HepG2 (cell line): ENCODE data around the gene URB1. TPM values are rescaled to one million over a fixed set of nuclear protein-coding genes. Genes with fewer than 3 reads are reported as not detected.
A peak's percentile ranks its signal among the peaks of the same experiment; 100 is the strongest.

Experiments used
- ATF4 ChIP-seq, 2 experiments: fragments of 450-650 bp in 1 of 2; sonication (generic) in 1 of 2; formaldehyde crosslinking; IDR thresholded peaks; 2 replicates each; pipeline versions ENCODE4 v1.5.0 to v1.8.0; 2020 to 2022; ENCODE audit warnings: mild to moderate bottlenecking in 1 of 2, missing genetic modification reagents in 1 of 2
- CEBPG ChIP-seq: IDR thresholded peaks from 2 replicates; pipeline ENCODE4 v1.6.1; 2016
- CREB3 ChIP-seq: sonication (generic); formaldehyde crosslinking; IDR thresholded peaks from 2 replicates; pipeline ENCODE4 v1.5.0; 2020; ENCODE audit warnings: missing genetic modification reagents
- DR1 ChIP-seq: sonication (generic); formaldehyde crosslinking; IDR thresholded peaks from 2 replicates; pipeline ENCODE4 v1.8.0; 2021; ENCODE audit warnings: mild to moderate bottlenecking, missing genetic modification reagents, inconsistent platforms
- E2F1 ChIP-seq: sonication (generic); formaldehyde crosslinking; IDR thresholded peaks from 2 replicates; pipeline ENCODE4 v1.5.0; 2020; ENCODE audit warnings: missing genetic modification reagents
- MED1 ChIP-seq: sonication (generic); formaldehyde crosslinking; IDR thresholded peaks from 2 replicates; pipeline ENCODE4 v1.4.0; 2020; ENCODE audit warnings: missing genetic modification reagents
- RARA ChIP-seq: IDR thresholded peaks from 2 replicates; pipeline ENCODE4 v1.6.1; 2016; ENCODE audit warnings: missing genetic modification reagents, missing compliant biosample characterization
- REL ChIP-seq: sonication (generic); formaldehyde crosslinking; conservative IDR thresholded peaks from 2 replicates; pipeline ENCODE4 v1.8.0; 2022; ENCODE audit warnings: mild to moderate bottlenecking, missing genetic modification reagents, moderate library complexity
- SATB2 ChIP-seq: sonication (generic); formaldehyde crosslinking; IDR thresholded peaks from 2 replicates; pipeline ENCODE4 v1.5.0; 2020; ENCODE audit warnings: missing genetic modification reagents
- TARDBP ChIP-seq: sonication (generic); formaldehyde crosslinking; IDR thresholded peaks from 2 replicates; pipeline ENCODE4 v1.8.0; 2022; ENCODE audit warnings: mild to moderate bottlenecking, missing genetic modification reagents
- TCF7 ChIP-seq: sonication (generic); IDR thresholded peaks from 2 replicates; pipeline ENCODE4 v1.6.1; 2016; ENCODE audit warnings: antibody characterized with exemption, low read depth
- ZBED4 ChIP-seq: sonication (generic); formaldehyde crosslinking; IDR thresholded peaks from 2 replicates; pipeline ENCODE4 v1.4.0; 2020; ENCODE audit warnings: missing genetic modification reagents, borderline replicate concordance
- ZBTB4 ChIP-seq: sonication (generic); formaldehyde crosslinking; IDR thresholded peaks from 2 replicates; pipeline ENCODE4 v1.4.0; 2020; ENCODE audit warnings: missing genetic modification reagents, mild to moderate bottlenecking, borderline replicate concordance
- ZC3H13 ChIP-seq: sonication (generic); formaldehyde crosslinking; IDR thresholded peaks from 2 replicates; pipeline ENCODE4 v1.8.1; 2023; ENCODE audit warnings: mild to moderate bottlenecking, missing genetic modification reagents, moderate library complexity
- ZNF317 ChIP-seq: sonication (generic); formaldehyde crosslinking; IDR thresholded peaks from 2 replicates; pipeline ENCODE4 v1.5.0; 2020; ENCODE audit warnings: mild to moderate bottlenecking, missing genetic modification reagents
- ZNF652 ChIP-seq: IDR thresholded peaks from 2 replicates; pipeline ENCODE4 v1.6.1; 2016; ENCODE audit warnings: low read depth, borderline replicate concordance
- ZNF800 ChIP-seq: sonication (generic); formaldehyde crosslinking; IDR thresholded peaks from 2 replicates; pipeline ENCODE4 v1.4.0; 2020; ENCODE audit warnings: missing genetic modification reagents
- polyA plus RNA-seq, 8 experiments: library from polyadenylated mRNA; depleted of rRNA in 3 of 8; stranded (reverse) in 7 of 8; unstranded in 1 of 8; fragments of >200 nt; fragmentation: Illumina TruSeq in 4 of 8; extraction: Trizol in 4 of 8; gene quantifications; 2 replicates each; pipeline versions ENCODE4 v1.2.1 to v1.2.3, GENCODE V29; 2011 to 2016; ENCODE audit warnings: low read depth in 4 of 8, missing spikeins in 1 of 8, mixed read lengths in 1 of 8; ENCODE audit not compliant: insufficient read depth in 1 of 8
- total RNA-seq, 5 experiments: library from RNA; depleted of rRNA; stranded (reverse); fragments of >200 nt; fragmentation: Illumina TruSeq; extraction: Trizol; gene quantifications; 2 replicates each; pipeline ENCODE4 v1.2.3, GENCODE V29; 2016; ENCODE audit warnings: low read depth in 1 of 5

Gene URB1
- total and polyA plus RNA-seq, 2 of the 13 experiments (the other 11 are each of a cell fraction or from before 2014, with no cell fraction given): 4.5 to 16.7 TPM

- TF ChIP-seq ATF4 (CRISPR knock-in tag; IDR thresholded peaks at IDR 0.05) (peak in 1 of 2 experiments; percentile 73; a peak in 2 of 4 replicates), ZBED4 (CRISPR knock-in tag) (0 out of 2 replicates have a peak, but pooled peaks have one; percentile 25), REL (0 out of 2 replicates have a peak, but pooled peaks have one; percentile 50), E2F1 (CRISPR knock-in tag) (0 out of 2 replicates have a peak, but pooled peaks have one; percentile 37), ZNF652 (CRISPR knock-in tag) (0 out of 2 replicates have a peak, but pooled peaks have one; percentile 2), SATB2 (peak; percentile 82; the same call in 1 of the 2 replicates), DR1 (no peak), ZNF800 (0 out of 2 replicates have a peak, but pooled peaks have one; percentile 41), MED1 (CRISPR knock-in tag) (0 out of 2 replicates have a peak, but pooled peaks have one; percentile 9), TCF7 (0 out of 2 replicates have a peak, but pooled peaks have one; percentile 4), ZNF317 (CRISPR knock-in tag) (no peak), CREB3 (CRISPR knock-in tag) (0 out of 2 replicates have a peak, but pooled peaks have one; percentile 34), ZC3H13 (CRISPR knock-in tag) (0 out of 2 replicates have a peak, but pooled peaks have one; percentile 17), ZBTB4 (no peak), CEBPG (CRISPR knock-in tag) (peak; percentile 46; the same call in 1 of the 2 replicates), TARDBP (CRISPR knock-in tag) (0 out of 2 replicates have a peak, but pooled peaks have one; percentile 19), RARA (CRISPR knock-in tag) (no peak)
These were observed 827 bp upstream of the URB1 start (continued) for GRCh38 chr21:32393677-32394001.
